Measurements from ENCODE around the gene ZNF280B. TPM values are rescaled to one million over a fixed set of nuclear protein-coding genes. Genes with fewer than 3 reads are reported as not detected.
"Not testable (repeated sequence)": the region's sequence is repeated elsewhere in the genome, so short reads cannot be mapped to it uniquely, and the experiment has no call there.

The ZNF280B gene
- total and polyA plus RNA-seq, 2 of the 13 experiments (the other 11 are each of a cell fraction or from before 2014, with no cell fraction given), result 3.7 to 3.9 TPM

DNA sequence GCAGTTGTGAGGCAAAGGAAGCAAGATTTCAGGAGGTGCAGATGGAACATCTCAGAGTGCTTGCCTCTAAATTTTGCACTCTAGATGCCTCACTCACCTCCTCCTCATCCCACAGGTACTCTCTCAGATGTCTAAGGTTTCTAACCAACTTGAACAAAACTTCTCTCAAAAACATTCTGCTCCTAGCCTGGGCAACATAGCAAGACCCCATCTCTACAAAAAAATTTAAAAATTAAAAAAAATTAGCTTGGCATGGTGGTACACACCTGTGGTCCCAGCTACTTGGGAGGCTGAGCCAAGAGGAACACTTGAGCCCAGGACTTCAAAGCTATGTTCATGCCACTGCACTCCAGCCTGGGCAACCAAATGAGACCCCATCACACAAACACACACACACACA, 7.3 kb upstream of the ZNF280B start (continued):
- TF ChIP-seq ARID2 (CRISPR knock-in tag; IDR thresholded peaks at IDR 0.05; ENCODE audit: borderline replicate concordance) (no peak), DRAP1 (CRISPR knock-in tag; IDR thresholded peaks at IDR 0.05) (no peak), POLR2A (IDR thresholded peaks at IDR 0.05; ENCODE audit: insufficient read depth in 1 of 2, low read depth in 2 of 2, low read length in 2 of 2) (no peak), RFX5 (IDR thresholded peaks at IDR 0.05; ENCODE audit: low read depth, low read length) (no peak), KMT2A (CRISPR knock-in tag; IDR thresholded peaks at IDR 0.05) (no peak), ZNF552 (CRISPR knock-in tag; IDR thresholded peaks at IDR 0.05; ENCODE audit: borderline replicate concordance) (no peak), ZBTB1 (CRISPR knock-in tag; IDR thresholded peaks at IDR 0.05; ENCODE audit: borderline replicate concordance) (no peak)
- TF ChIP-seq, protein P1, sequence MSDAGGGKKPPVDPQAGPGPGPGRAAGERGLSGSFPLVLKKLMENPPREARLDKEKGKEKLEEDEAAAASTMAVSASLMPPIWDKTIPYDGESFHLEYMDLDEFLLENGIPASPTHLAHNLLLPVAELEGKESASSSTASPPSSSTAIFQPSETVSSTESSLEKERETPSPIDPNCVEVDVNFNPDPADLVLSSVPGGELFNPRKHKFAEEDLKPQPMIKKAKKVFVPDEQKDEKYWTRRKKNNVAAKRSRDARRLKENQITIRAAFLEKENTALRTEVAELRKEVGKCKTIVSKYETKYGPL (CRISPR knock-in tag; IDR thresholded peaks at IDR 0.05), result no peak

GRCh38 chr22:22514431-22514830, 5.9 kb upstream of the ZNF280B start:
- DNase-seq (ENCODE audit: low spot score); ATAC-seq; H3K36me3 ChIP-seq (replicated peaks in 1 of 2; ENCODE audit: control insufficient read depth in 1 of 2, insufficient read depth in 2 of 2, low read length in 2 of 2); H3K4me3 ChIP-seq (replicated peaks in 1 of 3; ENCODE audit: insufficient read depth in 1 of 3, low read depth in 2 of 3, low read length in 3 of 3); BruUV-seq (replicated peaks); FAIRE-seq; H2AFZ ChIP-seq (ENCODE audit: low read length); H3K9me3 ChIP-seq (ENCODE audit: low read length); H3K4me1 ChIP-seq (ENCODE audit: insufficient read depth, low read length); H3K4me2 ChIP-seq (ENCODE audit: low read depth, low read length); H3K27me3 ChIP-seq (ENCODE audit: control insufficient read depth in 1 of 2, insufficient read depth in 2 of 2, low read length in 2 of 2); H4K20me1 ChIP-seq (ENCODE audit: insufficient read depth, low read length); in situ Hi-C loops (cut with HindIII; ENCODE audit: extremely low pct_ligation_motif_present, low pct_unique_long_range_greater_than_20kb); H3K27ac ChIP-seq (ENCODE audit: extremely low read length, insufficient read depth, low read length); intact Hi-C loops (cut with micrococcal nuclease; ENCODE audit: unreplicated experiment); CTCF ChIA-PET (ENCODE audit: low intra/inter-chr PET ratio, low total read pairs); POLR2A ChIA-PET; H3K9ac ChIP-seq (ENCODE audit: insufficient read depth, low read depth, low read length); H3K79me2 ChIP-seq (ENCODE audit: insufficient read depth, low read length): not testable (repeated sequence)
- 70% methylated on average over 8 of the region's 8 CpGs for WGBS (ENCODE audit: low lambda C conversion rate)

All from HepG2 (cell line).